ENCODE data around the gene SLC6A17. TPM values are rescaled to one million over a fixed set of nuclear protein-coding genes. Genes with fewer than 3 reads are reported as not detected.

Gene SLC6A17
- total RNA-seq, 1 experiment from 2014 or later = 0.17 TPM

DNA sequence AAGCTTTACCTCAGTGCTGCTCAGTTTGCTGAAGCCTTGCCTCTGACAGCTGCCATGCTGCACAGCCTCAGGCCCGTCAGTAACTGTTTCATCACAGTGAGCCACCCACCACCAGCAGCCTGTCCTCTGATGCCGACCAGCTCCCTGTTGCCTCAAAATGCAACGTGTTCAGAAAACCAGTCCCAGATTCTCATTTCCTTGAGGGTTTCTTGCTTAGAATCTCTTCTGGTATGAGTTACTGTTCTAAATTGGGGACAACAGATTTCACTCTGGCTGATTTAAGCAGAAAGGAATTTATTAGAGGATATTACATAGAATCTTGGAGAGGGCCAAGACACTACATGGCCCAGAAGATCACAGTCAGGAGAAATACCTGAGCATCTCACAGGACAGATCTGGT, 27.1 kb upstream of the SLC6A17 start:
- Histone ChIP-seq H3K9ac (ENCODE audit: extremely low read depth, insufficient read length, low read length) (no peak overlapping the region), H3K9me3 (ENCODE audit: control insufficient read depth, low read depth, low read length) (no peaks in the 10 kb centered on the region), H3K23ac (ENCODE audit: insufficient read length, low read depth, low read length) (no peak overlapping the region), H3K23me2 (ENCODE audit: insufficient read length, low read depth, low read length, poor library complexity, severe bottlenecking) (no peaks in the 10 kb centered on the region), H3T11ph (ENCODE audit: low read length) (no peak overlapping the region), H3K4me1 (ENCODE audit: insufficient read depth, low read length) (no peaks in the 10 kb centered on the region), H4K8ac (replicated peaks; ENCODE audit: insufficient read length, low read depth, low read length) (no peak overlapping the region), H2BK120ac (ENCODE audit: low read depth, low read length, poor library complexity, severe bottlenecking) (no peak overlapping the region), H4K91ac (ENCODE audit: insufficient read length, low read depth, low read length) (no peak overlapping the region), H4K5ac (ENCODE audit: insufficient read length, low read depth, low read length) (no peak overlapping the region), H3K79me1 (ENCODE audit: insufficient read depth, low read depth, low read length, poor library complexity, severe bottlenecking) (no peaks in the 10 kb centered on the region), H2BK12ac (ENCODE audit: insufficient read length, low read depth, low read length) (no peak overlapping the region), H3K27me3 (ENCODE audit: insufficient read depth, low read length) (no peaks in the 10 kb centered on the region), H2BK5ac (ENCODE audit: insufficient read length, low read length) (no peak overlapping the region), H3K14ac (ENCODE audit: insufficient read depth, low read length) (no peak overlapping the region), H3K4ac (ENCODE audit: low read depth, low read length) (no peak overlapping the region), H4K20me1 (ENCODE audit: control insufficient read depth, insufficient read depth, insufficient read length) (no peaks in the 10 kb centered on the region), H2AK5ac (ENCODE audit: insufficient read length, low read length) (no peak overlapping the region), H2AFZ (ENCODE audit: low read length) (no peak overlapping the region), H2BK20ac (ENCODE audit: low read depth, low read length, poor library complexity, severe bottlenecking) (no peak overlapping the region), H3K4me2 (ENCODE audit: insufficient read depth, insufficient read length, low read length) (no peak overlapping the region), H2BK15ac (ENCODE audit: low read depth, low read length) (no peak overlapping the region), H3K79me2 (ENCODE audit: insufficient read depth, low read length) (no peaks in the 10 kb centered on the region; the same call in 1 of the 2 replicates), H3K56ac (ENCODE audit: insufficient read length, low read depth, low read length) (no peak overlapping the region), H3K18ac (ENCODE audit: insufficient read length, low read depth, low read length) (no peak overlapping the region), H3K27ac (ENCODE audit: insufficient read length, low read depth, low read length) (no peak overlapping the region)
- TF ChIP-seq, protein P1, sequence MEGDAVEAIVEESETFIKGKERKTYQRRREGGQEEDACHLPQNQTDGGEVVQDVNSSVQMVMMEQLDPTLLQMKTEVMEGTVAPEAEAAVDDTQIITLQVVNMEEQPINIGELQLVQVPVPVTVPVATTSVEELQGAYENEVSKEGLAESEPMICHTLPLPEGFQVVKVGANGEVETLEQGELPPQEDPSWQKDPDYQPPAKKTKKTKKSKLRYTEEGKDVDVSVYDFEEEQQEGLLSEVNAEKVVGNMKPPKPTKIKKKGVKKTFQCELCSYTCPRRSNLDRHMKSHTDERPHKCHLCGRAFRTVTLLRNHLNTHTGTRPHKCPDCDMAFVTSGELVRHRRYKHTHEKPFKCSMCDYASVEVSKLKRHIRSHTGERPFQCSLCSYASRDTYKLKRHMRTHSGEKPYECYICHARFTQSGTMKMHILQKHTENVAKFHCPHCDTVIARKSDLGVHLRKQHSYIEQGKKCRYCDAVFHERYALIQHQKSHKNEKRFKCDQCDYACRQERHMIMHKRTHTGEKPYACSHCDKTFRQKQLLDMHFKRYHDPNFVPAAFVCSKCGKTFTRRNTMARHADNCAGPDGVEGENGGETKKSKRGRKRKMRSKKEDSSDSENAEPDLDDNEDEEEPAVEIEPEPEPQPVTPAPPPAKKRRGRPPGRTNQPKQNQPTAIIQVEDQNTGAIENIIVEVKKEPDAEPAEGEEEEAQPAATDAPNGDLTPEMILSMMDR (conservative IDR thresholded peaks at IDR 0.05) = no peak
- no CpG with 5 or more reads among the region's 3 CpGs for WGBS (ENCODE audit: extremely low coverage, insufficient read length, low lambda C conversion rate)
- Mint-ChIP-seq H3K36me3 (ENCODE audit: insufficient read depth in 1 of 3, low read depth in 3 of 3) (peaks cover 4 to 7% (median 7%) of the 10 kb centered on the region in 3 experiments), H3K4me1 (no peaks in the 10 kb centered on the region), H3K27me3 (ENCODE audit: low read depth) (peaks cover 44% of the 10 kb centered on the region), H3K4me3 (no peak overlapping the region), H3K9me3 (peaks cover 14 to 40% of the 10 kb centered on the region in 2 experiments), H3K27ac (no peak overlapping the region)
- DNase-seq = no peak

Data from H9 (cell line).